Liver (tissue), 3 donors: ENCODE results near the gene GFM2.
"Not testable (repeated sequence)": the region's sequence is repeated elsewhere in the genome, so short reads cannot be mapped to it uniquely, and the experiment has no call there.

Source experiments
- FOXA1 ChIP-seq: IDR thresholded peaks from 2 replicates; pipeline ENCODE4 v1.6.1; 2016; ENCODE audit warnings: antibody characterized with exemption
- JUND ChIP-seq, 2 donors: IDR thresholded peaks; 2 replicates each; pipeline ENCODE4 v1.6.1; 2016; ENCODE audit warnings: antibody characterized with exemption in 2 of 2
- RAD21 ChIP-seq, 2 donors: IDR thresholded peaks; 2 replicates each; pipeline ENCODE4 v1.6.1; 2016; ENCODE audit warnings: antibody characterized with exemption in 2 of 2, mild to moderate bottlenecking in 2 of 2
- SP1 ChIP-seq: IDR thresholded peaks from 2 replicates; pipeline ENCODE4 v1.6.1; 2018; ENCODE audit warnings: antibody characterized with exemption, mild to moderate bottlenecking
- TAF1 ChIP-seq: conservative IDR thresholded peaks from 2 replicates; pipeline ENCODE4 v1.6.1; 2016; ENCODE audit warnings: antibody characterized with exemption, mild to moderate bottlenecking
- TF ChIP-seq, protein P1 (sequence below): fragments of 150-350 bp; IDR thresholded peaks from 2 replicates; pipeline ENCODE4 v1.5.1; 2017; ENCODE audit warnings: improper control_type of control experiment, low read depth, low read length; ENCODE audit not compliant: missing input control
- TF ChIP-seq, protein P2 (sequence below): IDR thresholded peaks from 2 replicates; pipeline ENCODE4 v1.6.1; 2016; ENCODE audit warnings: antibody characterized with exemption
- TF ChIP-seq, protein P3 (sequence below): IDR thresholded peaks from 2 replicates; pipeline ENCODE4 v1.6.1; 2016; ENCODE audit warnings: antibody characterized with exemption
- TF ChIP-seq, protein P4 (sequence below): IDR thresholded peaks from 2 replicates; pipeline ENCODE4 v1.6.1; 2016; ENCODE audit warnings: antibody characterized with exemption
- donor health status: healthy.
- donor health status: healthy.

DNA sequence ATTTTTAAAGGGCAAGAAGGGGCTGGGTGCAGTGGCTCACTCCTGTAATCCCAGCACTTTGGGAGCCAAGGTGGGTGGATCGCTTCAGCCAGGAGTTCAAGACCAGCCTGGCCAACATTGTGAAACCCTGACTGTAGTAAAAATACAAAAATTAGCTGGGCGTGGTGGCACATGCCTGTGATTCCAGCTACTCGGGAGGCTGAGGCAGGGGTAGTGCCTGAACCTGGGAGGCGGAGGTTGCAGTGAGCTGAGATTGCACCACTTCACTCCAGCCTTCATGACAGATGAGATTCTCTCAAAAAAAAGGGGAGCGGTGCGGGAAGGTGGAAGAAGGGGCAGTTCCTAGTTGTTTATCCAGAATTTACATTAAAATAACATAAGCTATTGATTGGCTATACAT lies 90.5 kb downstream of the GFM2 start:
- TF ChIP-seq, protein P1, sequence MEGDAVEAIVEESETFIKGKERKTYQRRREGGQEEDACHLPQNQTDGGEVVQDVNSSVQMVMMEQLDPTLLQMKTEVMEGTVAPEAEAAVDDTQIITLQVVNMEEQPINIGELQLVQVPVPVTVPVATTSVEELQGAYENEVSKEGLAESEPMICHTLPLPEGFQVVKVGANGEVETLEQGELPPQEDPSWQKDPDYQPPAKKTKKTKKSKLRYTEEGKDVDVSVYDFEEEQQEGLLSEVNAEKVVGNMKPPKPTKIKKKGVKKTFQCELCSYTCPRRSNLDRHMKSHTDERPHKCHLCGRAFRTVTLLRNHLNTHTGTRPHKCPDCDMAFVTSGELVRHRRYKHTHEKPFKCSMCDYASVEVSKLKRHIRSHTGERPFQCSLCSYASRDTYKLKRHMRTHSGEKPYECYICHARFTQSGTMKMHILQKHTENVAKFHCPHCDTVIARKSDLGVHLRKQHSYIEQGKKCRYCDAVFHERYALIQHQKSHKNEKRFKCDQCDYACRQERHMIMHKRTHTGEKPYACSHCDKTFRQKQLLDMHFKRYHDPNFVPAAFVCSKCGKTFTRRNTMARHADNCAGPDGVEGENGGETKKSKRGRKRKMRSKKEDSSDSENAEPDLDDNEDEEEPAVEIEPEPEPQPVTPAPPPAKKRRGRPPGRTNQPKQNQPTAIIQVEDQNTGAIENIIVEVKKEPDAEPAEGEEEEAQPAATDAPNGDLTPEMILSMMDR: not testable (repeated sequence)
- TF ChIP-seq FOXA1; SP1; RAD21 (IDR thresholded peaks at IDR 0.05); JUND (IDR thresholded peaks at IDR 0.05); TAF1: not testable (repeated sequence)
- TF ChIP-seq, protein P2, sequence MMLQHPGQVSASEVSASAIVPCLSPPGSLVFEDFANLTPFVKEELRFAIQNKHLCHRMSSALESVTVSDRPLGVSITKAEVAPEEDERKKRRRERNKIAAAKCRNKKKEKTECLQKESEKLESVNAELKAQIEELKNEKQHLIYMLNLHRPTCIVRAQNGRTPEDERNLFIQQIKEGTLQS: not testable (repeated sequence)
- TF ChIP-seq, protein P3, sequence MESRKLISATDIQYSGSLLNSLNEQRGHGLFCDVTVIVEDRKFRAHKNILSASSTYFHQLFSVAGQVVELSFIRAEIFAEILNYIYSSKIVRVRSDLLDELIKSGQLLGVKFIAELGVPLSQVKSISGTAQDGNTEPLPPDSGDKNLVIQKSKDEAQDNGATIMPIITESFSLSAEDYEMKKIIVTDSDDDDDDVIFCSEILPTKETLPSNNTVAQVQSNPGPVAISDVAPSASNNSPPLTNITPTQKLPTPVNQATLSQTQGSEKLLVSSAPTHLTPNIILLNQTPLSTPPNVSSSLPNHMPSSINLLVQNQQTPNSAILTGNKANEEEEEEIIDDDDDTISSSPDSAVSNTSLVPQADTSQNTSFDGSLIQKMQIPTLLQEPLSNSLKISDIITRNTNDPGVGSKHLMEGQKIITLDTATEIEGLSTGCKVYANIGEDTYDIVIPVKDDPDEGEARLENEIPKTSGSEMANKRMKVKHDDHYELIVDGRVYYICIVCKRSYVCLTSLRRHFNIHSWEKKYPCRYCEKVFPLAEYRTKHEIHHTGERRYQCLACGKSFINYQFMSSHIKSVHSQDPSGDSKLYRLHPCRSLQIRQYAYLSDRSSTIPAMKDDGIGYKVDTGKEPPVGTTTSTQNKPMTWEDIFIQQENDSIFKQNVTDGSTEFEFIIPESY: not testable (repeated sequence)
- TF ChIP-seq, protein P4, sequence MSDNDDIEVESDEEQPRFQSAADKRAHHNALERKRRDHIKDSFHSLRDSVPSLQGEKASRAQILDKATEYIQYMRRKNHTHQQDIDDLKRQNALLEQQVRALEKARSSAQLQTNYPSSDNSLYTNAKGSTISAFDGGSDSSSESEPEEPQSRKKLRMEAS: not testable (repeated sequence)
